GM18498 (cell line): ENCODE measurements around the gene NCS1.

Source experiments
- ATAC-seq: cut with Tn5 transposase; IDR thresholded peaks from one replicate; pipeline ENCODE4 v1.9.1; 2021; ENCODE audit warnings: mild to moderate bottlenecking, moderate library complexity; ENCODE audit not compliant: unreplicated experiment

The NCS1 gene

DNA sequence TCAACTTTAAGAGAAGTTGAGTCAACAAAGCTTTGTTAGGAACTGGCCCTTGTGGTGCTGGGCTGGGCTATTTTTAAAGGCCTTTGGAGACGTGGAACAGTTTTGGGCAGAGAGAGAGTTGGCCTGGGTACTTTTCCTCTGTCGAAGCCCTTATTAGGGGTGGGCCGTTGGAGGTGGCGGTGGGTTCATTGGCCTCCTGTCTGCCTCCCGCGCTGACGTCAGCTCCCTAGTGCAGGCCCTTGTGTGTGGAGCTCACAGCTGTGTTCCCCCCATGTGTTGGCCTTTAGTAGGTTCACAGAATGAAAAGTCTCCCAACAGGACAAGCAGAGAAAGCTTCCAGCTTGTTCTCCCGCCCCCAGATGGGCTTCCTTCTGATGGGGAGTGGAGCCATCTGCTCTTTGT is 2.7 kb downstream of the NCS1 start:
- ATAC-seq: no peak

- no peak for ATAC-seq
Measured at GRCh38 chr9:130175355-130175754, 3.2 kb downstream of the NCS1 start.

DNA sequence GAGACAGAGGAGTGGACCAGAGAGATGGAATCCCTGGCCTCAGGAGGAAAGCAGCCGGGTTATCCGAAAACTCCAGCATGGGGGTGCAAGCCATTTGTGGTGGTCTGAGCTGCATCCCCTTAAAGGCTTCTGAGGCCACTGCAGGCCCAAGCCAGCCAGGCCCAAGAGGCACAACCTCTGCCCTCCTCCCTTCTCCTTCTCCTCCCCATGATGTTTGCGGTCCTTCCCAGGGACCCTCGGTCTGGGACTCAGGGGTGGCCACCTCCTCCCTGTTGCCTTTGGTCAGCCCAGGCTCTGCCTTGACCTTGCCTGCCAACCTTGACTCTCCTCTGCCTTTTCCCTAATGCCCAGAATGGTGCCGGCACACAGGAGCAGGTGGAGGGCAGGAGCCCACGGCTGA is 4.6 kb downstream of the NCS1 start:
- ATAC-seq: no peak

DNA sequence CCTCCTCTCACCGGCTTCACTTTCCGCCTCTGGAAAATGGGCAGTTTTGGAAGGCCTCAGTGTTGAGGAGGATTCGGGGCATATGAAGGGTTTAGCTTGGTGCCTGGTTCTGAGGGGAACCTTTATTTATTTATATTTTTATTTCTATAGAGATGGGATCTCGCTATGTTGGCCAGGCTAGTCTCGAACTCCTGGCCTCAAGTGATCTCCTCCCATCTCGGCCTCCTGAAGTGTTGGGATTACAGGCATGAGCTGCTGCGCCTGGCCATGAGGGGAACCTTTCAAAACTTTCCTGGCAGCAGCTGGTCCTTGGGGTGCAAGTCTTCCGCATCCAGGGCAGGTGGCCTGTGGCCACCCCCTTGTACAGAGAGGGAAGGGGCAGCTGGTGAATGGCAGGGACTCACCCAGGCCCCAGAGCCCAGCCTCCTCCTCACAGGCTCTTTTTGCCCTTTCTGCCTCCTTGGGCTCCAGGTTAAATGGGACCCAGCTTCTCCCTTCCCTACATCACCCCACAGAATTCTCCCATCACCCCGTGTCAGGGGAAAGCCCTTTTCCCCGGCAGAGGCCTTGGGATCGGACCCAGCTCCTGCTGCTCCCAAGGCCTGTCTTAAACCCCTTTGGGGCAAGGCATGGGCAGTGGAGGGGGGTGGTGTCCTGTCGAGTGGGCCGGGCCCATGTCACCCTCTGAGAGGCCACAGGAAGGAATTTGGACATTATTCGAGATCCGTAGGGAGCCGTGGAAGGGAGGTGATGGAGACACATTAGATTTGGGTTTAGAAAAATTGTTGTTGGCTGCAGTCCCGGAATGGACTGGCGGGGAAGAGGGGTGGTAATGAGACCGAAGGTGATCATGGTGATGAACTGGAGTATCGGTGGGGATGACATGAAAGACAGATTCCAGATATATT is 5.9 kb downstream of the NCS1 start:
- no peak for ATAC-seq

DNA sequence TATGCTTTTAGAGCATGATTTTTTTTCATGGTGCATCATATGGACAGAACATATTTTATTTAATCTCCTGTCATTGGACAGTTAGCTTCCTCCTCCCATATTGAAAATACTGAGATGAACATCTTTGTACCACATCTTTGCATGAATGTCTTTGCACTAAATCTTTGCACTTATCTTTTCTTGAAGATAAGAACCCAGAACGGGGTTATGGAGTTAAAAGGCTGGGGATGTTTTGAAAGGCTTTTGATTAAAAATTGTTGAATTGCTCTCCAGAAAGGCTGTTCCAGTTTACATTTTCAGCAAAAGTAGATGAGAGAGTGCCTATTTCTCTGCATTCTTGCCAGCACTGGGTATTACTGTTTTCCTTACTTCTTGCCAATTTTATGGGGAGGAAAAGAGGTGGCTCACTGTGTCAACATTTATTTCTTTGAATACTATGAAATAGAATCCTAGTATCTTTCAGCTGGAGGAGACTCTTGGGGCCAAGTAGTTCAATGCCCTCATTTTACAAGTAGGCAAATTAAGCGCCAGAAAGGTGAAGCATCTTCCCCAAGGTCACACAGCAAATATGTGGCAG is 7.2 kb downstream of the NCS1 start:
- no peak for ATAC-seq

- ATAC-seq: no peak
Measured at GRCh38 chr9:130180516-130180915, 8.3 kb downstream of the NCS1 start.

- no peak for ATAC-seq
Measured at GRCh38 chr9:130181678-130182380, 9.6 kb downstream of the NCS1 start.

DNA sequence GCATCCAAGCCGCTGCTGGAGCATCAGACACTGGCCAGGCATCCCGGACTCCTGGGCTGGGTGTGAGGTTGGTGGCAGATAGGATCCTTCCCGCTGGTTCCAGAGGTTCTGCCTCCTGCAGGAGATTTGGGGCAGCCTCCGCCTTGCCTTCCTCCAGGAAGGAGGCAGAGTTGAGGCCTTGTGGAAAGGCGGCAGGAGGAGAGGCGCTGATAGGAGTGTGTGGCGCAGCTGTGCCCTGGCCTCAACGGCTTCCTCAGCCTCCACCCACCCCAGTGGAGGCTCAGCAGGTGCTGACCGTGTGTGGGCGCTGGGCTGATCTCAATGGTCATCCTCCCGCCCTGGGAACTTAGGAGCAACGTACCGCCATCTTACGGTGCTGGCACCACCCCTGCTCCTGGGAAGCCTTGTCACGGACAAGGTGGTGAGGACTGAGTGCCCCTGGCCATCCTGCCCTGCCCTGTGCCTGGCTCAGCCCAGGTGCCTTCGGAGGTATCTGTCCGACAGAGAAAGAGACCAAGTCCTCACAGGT is 10.2 kb downstream of the NCS1 start:
- no peak for ATAC-seq

DNA sequence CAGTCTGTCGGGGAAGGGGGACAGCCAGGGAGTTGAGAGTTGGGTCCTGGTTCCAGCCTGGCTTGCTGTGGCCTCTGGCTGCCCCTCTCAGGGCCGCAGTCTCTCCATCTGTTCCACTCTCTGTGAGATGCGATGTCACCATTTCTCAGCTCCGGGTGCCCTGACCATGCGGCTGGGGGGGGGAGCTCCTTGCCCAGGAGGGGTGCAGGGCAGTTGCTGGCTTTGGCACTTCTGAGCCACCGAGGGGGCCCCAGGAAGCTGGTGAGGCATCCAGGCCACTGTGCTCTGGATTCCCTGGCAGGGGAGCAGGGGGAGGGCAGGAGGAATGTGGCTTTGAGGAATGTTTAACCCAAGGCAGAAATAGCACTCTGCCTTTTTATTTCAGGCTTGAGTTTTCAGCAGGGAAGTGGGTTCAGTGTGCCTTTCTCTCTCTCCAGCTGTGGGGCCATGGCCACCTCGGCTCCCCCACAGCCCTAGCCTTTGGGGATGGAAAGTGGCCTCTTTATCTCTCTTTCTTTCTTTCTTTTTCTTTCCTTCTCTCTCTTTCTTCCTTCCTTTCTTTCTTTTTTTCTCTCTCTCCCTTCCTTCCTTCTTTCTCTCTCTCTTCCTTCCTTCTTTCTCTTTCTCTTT is 11.0 kb downstream of the NCS1 start:
- ATAC-seq: no peak

DNA sequence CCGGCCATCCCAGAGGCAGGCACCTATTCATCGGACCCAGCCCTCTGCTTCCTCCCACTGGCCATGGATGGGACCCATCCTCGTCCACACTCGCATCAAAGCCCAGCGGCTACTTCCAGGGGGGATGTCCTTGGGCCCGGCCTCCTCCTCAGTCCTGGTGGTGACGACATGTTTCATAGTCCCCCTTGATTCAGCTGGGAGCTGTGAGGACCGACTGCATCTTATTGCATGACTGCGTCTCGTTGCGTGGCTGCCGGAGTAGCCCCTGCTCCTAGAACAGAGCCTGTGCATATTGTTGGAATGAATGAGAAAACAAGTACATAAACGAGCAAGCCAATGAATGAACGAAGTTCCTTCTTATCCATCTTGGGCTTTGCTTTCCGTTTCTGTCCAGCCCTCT is 12.8 kb downstream of the NCS1 start:
- no peak for ATAC-seq

DNA sequence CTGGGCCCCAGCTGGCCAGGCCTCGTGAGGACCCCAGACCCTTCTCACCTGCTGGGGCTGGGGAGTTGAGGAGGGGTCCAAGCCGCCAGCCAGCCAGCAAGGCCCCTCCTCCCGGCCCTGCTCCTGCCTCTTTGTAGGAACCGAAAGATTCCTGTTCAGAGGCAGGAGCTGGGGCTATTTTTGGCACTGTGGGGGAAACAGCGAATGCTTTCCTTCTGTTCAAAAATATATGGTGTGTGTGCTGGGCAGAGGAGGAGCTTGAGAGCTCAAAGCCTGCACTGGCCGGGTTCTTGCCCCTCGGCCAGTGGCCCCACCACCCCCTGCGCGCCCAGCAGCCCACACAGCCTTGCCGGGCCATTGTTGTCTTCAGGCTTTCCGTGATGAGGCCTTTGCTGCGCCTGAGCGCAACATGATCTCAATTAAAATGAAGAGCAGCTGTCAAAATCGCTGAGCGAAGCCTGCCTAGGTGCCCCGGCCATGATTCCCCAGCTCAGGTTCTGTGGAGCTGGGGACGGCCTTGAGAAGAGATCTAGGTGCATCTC is 13.4 kb downstream of the NCS1 start:
- no peak for ATAC-seq

- no peak for ATAC-seq
Measured at GRCh38 chr9:130186051-130186450, 13.8 kb downstream of the NCS1 start.

DNA sequence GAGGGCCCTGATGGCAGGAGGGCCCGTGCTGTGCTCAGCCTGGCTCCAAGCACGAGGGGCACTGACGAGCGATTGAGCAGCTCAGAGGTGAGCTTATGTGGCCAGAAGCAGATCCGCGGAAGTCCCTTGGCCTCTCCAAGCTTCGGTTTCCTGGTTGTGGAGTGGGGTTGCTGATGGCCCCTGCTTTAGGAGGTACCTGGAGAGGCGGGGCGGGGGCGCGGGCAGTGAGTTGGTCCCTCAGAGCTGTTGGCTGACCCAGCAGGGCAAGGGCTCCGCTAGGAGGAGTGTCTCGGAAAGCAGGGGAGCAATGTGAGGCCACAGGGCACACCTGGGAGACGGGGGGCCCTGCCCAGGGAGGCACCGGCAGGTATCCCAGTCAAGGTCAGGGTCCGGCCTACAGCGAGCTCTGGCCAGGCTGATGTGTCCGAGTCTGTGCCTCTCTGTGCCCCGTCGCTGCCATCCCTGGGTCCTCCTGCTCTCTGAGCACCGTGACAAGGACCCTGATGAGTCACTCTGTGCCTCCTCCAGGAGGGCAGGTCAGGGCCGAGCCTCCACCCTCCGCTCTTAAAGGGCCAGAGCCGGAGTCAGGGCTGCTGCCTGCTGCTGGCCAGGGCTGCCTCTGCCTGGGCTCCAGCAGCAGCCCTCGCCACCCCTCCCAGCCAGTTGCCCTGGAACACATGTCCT is 14.8 kb downstream of the NCS1 start:
- no peak for ATAC-seq

DNA sequence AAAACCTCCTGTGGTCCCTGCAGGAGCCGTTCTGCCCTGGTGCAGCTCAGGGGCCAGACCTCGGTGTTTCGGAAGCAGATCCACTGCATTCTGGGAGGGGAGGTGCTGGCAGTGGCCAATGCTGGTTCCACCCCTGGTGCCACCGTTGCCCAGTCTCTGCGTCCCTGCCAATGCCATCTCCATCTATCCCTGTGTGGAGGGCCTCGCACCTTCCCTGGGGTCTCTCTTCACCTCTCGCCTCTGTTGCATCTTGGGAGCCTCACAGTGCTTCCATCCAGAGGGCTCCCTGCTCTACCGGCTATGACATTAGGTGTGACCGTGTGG is 15.3 kb downstream of the NCS1 start:
- no peak for ATAC-seq

GRCh38 chr9:130188860-130189481 is 16.8 kb downstream of the NCS1 start:
- no peak for ATAC-seq

- ATAC-seq: no peak
Measured at GRCh38 chr9:130189840-130190239, 17.6 kb downstream of the NCS1 start.

DNA sequence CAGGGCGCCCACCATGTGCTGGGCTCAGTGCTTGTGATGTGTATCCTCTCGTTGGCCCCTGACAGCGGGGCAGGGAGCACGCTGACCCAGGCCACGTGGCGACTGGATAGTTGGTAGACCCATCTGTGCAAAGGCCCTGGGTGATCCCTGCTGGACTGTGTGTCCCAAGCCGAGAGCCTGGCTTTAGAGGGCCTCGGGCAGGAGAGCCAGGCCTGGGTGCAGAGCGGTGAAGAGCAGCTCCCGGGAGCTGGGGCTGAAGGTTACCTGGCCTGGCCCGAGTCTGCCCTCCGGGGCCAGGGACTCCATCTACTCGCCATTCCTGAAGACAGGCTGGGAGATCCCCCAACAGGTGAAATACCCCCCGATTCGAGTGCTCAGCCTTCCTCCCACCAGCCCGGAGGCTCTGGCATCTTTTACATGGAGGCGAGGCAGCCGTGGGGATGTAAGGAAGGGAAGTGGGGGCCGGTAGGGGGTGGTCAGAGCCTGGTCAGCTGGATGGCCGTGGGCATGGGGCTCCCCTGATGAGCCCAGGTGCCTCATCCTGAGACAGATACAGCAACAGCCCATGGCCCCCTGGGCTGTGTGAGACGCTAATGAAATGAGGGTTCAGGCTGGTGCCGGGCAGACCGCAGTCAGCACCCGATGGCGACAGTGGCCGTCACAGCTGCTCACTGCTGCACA is 19.0 kb downstream of the NCS1 start:
- no peak for ATAC-seq

GRCh38 chr9:130191749-130192120 is 19.5 kb downstream of the NCS1 start:
- ATAC-seq: no peak

- no peak for ATAC-seq
Measured at GRCh38 chr9:130192382-130192999, 20.3 kb downstream of the NCS1 start.
